GM23338 (cell line): ENCODE measurements around the gene LATS2.

Source experiments
- CTCF ChIP-seq, 2 experiments: fragments of 200-600 bp in 1 of 2; sonication (generic) in 1 of 2; conservative IDR thresholded peaks; 2 replicates each; pipeline versions ENCODE4 v1.5.1 to v1.6.1; 2016 to 2017; ENCODE audit warnings: antibody characterized with exemption in 2 of 2, low read depth in 2 of 2, mild to moderate bottlenecking in 2 of 2, moderate library complexity in 1 of 2
- EZH2 ChIP-seq: fragments of 200-600 bp; sonication (generic); IDR thresholded peaks from one replicate; pipeline ENCODE4 v1.8.0; 2017; ENCODE audit warnings: antibody characterized with exemption, mild to moderate bottlenecking, low read depth; ENCODE audit not compliant: unreplicated experiment
- POLR2AphosphoS5 ChIP-seq: IDR thresholded peaks from 2 replicates; pipeline ENCODE4 v1.6.1; 2016; ENCODE audit warnings: antibody characterized with exemption, low read depth
- REST ChIP-seq: IDR thresholded peaks from one replicate; pipeline ENCODE4 v1.6.1; 2018; ENCODE audit warnings: antibody characterized with exemption; ENCODE audit not compliant: unreplicated experiment

DNA sequence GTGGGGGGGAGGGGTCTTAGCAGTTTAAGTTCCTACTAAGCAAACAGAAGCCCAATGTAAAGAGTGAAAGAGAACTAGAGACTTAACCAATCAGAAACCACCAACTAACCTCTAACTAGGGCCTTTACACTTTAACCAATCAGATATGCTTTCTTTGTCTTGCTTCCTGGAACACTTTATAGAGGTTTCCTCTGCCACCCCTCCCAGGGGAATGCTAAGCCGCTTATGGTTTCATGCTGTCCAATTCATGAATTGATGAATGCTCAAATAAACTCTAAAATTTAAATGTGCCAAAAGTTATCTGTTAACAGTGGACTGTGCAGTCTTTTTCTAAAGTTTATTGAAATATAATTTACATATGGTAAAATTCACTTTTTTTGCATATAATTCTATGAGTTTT is 33.9 kb upstream of the LATS2 start:
- TF ChIP-seq CTCF (conservative IDR thresholded peaks at IDR 0.05; ENCODE audit: low read depth in 2 of 2) (no peak), REST (no peak), EZH2 (no peak), POLR2AphosphoS5 (no peak)
